Uterine smooth muscle cell (primary cell): Measurements from ENCODE around the gene TOP3A. TPM values are rescaled to one million over a fixed set of nuclear protein-coding genes. Genes with fewer than 3 reads are reported as not detected.

ENCODE experiments used
- total RNA-seq: library from RNA; depleted of rRNA; stranded (reverse); fragments of >200 nt; gene quantifications from 2 replicates; pipeline ENCODE4 v1.2.3, GENCODE V29; 2014

The TOP3A gene
- total RNA-seq: 29.2 and 38.8 TPM in 2 replicates

DNA sequence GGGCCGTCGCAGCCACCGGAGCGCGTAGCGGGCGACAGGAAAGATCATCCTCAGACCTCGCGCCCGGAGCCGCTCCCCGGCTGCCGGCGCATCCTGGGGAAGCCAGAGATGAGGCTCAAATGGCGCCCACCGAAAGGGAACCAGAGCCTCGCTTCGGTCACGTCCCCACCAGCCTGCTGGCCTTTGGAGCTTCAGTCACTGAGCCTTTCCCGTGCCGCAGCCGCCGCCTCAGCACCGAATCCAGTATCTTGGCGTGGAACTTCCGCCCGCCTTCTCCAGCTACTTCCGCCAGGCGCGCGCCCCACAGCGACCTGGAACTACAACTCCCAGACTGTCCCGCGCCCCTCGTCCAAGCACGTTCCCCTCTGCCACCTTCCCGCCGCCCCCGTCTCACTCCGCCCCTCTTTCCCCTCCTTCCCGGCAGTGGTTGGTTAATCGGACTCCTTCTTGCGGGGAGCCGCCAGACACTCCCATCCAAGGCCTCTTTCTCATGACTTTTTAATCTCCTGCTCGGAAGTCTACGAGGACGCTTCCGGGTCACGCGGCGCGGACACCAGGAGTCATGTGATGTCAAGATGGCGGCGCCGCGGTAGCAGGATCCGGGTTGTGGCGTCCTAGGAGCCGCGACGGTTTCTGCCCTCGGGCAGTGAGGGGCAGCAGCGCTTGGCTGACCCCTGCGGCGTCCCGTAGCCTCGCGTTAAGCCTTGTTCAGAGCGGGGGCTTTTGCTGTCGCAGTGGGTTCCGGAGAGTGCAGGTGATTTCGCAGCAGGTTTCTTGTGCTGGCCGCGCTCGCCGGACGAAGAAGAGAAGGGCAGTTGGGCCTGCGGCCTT, at the start of gene TOP3A, which contains the start of gene SMCR8:
Gene TOP3A (minus strand): TSS at position 264 of the 831 bp plus-strand sequence. CDS start 216 bp downstream, at position 48.
Gene SMCR8 (plus strand): TSS at position 563 of the 831 bp plus-strand sequence. CDS start 497 bp downstream, outside the sequence.

DNA sequence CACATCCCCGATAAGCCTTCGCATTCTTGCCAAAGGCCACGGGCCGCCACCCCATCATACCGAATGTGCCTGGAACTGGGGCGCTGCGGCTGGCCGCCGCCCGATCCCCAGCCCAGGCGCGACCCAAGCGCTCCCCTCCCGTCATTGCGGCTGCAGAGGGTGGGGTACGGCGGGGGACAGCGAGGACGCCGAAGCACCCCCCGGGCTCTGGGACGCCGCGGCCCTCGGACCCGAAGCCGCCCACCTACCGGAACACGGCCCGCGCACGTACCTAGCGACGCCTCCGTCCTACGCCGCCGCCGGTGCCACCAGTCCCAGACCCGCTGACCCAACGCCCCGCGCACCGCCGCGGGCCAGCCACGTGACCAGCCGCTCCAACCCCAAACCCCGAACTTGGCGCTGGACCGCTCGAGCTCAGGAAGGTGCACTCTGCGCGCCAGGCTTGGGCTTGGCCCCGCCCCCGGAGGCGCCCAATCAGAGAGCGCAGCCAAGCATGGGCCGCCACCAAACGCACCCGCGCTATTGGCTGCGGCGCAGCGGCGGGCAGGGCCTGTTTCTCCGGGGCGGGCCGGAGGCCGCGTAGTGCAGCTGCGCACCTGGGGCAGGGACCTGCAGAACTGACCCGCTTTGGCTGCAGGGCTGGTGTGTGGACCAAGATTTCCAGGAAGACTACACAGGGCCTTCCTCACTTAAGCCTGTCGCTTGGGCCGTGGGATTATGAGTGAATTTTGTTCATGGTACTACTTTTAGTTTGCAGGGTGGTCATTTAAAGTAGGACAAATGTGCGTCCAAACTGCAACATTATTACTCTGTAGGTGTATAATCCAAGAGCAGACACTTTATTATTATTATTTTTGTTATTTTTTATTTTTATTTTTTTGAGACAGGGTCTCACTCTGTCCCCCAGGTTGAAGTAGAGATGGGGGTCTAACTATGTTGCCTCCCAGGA, 48.6 kb upstream of the TOP3A start, which contains the start of gene SHMT1:
Gene SHMT1 (minus strand): TSS at position 450 of the 949 bp plus-strand sequence. CDS start 7,569 bp downstream, outside the sequence.

DNA sequence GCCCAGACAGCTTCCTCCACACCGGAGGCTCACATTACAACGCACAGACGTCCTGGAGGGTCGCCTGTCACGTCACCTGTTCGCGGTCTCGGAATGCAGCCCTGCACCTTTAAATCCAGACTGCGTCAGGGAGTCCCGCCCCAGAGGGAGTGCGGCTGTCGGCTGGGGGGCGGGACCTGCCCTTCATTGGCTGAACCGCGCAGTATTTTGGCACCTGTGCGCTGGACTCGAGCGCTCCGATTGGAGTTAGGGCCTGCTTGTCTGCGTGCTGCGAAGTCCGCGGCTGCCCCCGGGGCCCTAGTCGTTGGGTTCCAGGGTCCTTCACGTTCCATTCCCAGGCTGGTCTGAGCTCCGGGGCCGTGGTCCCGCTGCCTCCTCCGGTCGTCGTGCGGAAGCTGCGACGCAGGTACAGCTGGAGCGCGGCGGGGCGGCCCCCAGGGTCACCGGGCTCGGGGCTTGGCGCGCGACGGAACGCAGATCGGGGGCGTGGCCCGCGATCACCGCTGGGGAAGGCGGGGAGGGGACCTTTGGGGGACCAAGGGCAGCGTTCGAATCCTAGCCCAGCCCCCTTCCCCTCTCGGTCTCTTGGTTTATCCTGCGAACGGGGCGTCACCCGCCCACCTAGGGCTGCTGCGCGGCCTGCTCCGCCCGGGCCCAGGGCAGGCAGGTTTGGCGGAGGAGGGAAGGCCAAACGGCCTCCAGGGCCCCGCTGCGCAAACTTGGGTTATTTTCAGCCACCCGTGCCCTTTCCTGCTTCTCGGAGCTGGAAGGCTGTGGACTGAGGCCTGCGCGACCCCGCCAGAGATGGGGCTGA, 54.3 kb downstream of the TOP3A start, which contains the start of gene MIEF2:
Gene MIEF2 (plus strand): TSS at position 331 of the 814 bp plus-strand sequence. CDS start 2,059 bp downstream, outside the sequence.

GRCh38 chr17:18258356-18259038, 56.3 kb downstream of the TOP3A start, which contains the start of gene FLII:
TSS of gene FLII (minus strand) at chr17:18258738. CDS start at chr17:18258690, 48 bp downstream.

DNA sequence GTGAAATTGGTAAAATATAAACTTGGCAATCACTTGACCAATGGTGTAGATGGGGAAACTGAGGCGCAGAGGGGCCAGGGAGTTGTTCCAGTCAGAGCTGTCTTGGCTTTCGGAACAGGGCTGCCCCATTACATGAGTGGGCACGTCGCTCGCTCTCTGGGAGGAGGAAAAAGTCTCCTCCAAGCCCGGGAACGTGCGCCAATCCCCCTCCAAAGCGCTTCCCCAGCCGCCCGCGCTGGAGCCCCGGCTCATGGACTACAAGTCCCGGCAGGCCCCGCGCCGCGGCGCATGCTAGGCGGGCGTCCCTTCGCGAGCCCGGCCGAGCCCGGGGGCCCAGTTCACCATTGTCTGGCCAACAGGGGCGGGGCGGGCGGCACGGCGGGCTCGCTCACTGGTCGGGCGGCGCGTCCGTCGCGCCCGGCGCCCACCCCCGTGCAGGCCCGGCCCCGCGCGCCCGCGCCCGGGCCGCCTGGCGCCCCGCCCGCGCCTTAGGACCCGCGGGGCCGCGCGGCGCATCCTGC, 89.6 kb downstream of the TOP3A start, which contains the start of gene LLGL1:
Gene LLGL1 (plus strand): TSS at position 515 of the 521 bp plus-strand sequence. CDS start 48 bp downstream, outside the sequence.

Other genes starting within 250 kb of the TOP3A start
- gene DRG2, start 227.0 kb downstream of the TOP3A start, total RNA-seq: 32.7 and 39.7 TPM in 2 replicates
- 0.33 and 0.50 TPM in 2 replicates for gene MYO15A, start 206.2 kb downstream of the TOP3A start, total RNA-seq
- 138 and 151 TPM in 2 replicates for gene ALKBH5, start 131.2 kb downstream of the TOP3A start, total RNA-seq
- gene LLGL1, start 89.4 kb downstream of the TOP3A start, total RNA-seq: 40.5 and 47.7 TPM in 2 replicates
- gene FLII, start 56.3 kb downstream of the TOP3A start, total RNA-seq: 445 and 453 TPM in 2 replicates
- 22.4 and 27.1 TPM in 2 replicates for gene MIEF2, start 54.3 kb downstream of the TOP3A start, total RNA-seq
- 18.6 and 21.2 TPM in 2 replicates for gene SMCR8, start 299 bp upstream of the TOP3A start, total RNA-seq
- 18.9 and 27.0 TPM in 2 replicates for gene SHMT1, start 48.6 kb upstream of the TOP3A start, total RNA-seq
- not detected in 2 replicates for gene EVPLL, start 62.8 kb upstream of the TOP3A start, total RNA-seq
- not detected in 2 replicates for gene LGALS9C, start 161.8 kb upstream of the TOP3A start, total RNA-seq